Peyer's patch (tissue), 4 donors: ENCODE results near the gene AGO1.

Experiments used
- CTCF ChIP-seq, 6 experiments: fragments of 450-650 bp in 4 of 6; fragments of 200-600 bp in 2 of 6; sonication (generic) in 1 of 6; IDR thresholded peaks; one replicate each; pipeline ENCODE4 v1.5.1; 2017 to 2019; ENCODE audit warnings: antibody characterized with exemption in 6 of 6, mild to moderate bottlenecking in 3 of 6, moderate library complexity in 1 of 6
- POLR2A ChIP-seq, 2 donors: fragments of 450-650 bp; IDR thresholded peaks; one replicate each; pipeline ENCODE4 v1.5.1; 2017; ENCODE audit warnings: antibody characterized with exemption in 2 of 2, mild to moderate bottlenecking in 2 of 2, moderate library complexity in 2 of 2

GRCh38 chr1:35927472-35927871 is 44.5 kb downstream of the AGO1 start:
- TF ChIP-seq CTCF (IDR thresholded peaks at IDR 0.05) = no peak
- TF ChIP-seq POLR2A (IDR thresholded peaks at IDR 0.05) = no peak
